LHCN-M2 (cell line): ENCODE results near the gene PPP2R5C. TPM values are rescaled to one million over a fixed set of nuclear protein-coding genes. Genes with fewer than 3 reads are reported as not detected.
A peak's percentile ranks its signal among the peaks of the same experiment; 100 is the strongest.
"Not testable (repeated sequence)": the region's sequence is repeated elsewhere in the genome, so short reads cannot be mapped to it uniquely, and the experiment has no call there.

ENCODE experiments used
- DNase-seq: peaks from one replicate; pipeline ENCODE4 v3.0.0-alpha.2; 2012; ENCODE audit warnings: low read depth
- total RNA-seq: library from RNA; depleted of rRNA; stranded (reverse); fragments of >200 nt; gene quantifications from 2 replicates; pipeline ENCODE4 v1.2.3, GENCODE V29; 2014

PPP2R5C gene
- total RNA-seq, 1 experiment from 2014 or later, result 86.3 TPM

- no peak for DNase-seq
Observed at GRCh38 chr14:101780887-101781239, 19.4 kb downstream of the PPP2R5C start.

- peak; percentile 12 for DNase-seq
Observed at GRCh38 chr14:101781240-101782061, 19.9 kb downstream of the PPP2R5C start.

DNA sequence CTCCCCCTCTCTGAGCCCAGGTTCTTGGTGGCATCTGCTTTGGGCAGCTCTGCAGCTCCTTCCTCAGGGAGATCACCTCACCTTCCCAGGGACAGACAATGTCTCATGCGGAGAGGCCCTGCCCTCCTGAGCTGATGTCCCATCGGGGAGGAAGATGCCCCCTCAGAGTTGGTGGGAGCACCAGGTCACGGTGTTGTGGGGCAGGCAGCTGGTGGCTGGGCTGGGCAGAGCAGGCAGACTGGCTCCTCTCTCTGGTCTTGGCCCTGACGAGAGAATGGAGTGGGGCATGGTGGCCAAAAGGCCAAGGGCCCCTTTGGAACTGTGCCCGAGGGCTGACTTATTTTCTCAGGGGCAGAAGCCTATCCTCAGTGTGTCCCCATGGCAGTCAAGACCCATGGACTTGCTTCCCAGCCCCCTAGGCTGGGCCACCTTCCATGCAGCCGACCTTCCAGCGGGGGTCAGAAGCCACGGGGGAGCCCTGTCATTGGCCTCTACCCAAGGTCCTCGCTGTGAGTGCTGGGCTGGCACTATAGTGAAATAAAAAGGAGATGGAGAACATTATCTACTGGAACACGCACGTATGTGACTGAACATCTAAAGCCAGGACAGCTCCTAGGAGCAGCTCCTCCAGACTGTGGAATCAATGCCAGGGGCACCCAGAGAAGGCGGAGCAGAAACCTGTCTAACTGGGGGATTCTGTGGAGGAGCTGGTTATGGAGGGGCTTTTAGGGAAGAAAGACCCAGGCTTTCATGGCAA, 21.9 kb downstream of the PPP2R5C start:
- no peak for DNase-seq

- no peak for DNase-seq
Observed at GRCh38 chr14:101784631-101785030, 23.1 kb downstream of the PPP2R5C start.

GRCh38 chr14:101788016-101788635, 26.6 kb downstream of the PPP2R5C start:
- no peak for DNase-seq

DNA sequence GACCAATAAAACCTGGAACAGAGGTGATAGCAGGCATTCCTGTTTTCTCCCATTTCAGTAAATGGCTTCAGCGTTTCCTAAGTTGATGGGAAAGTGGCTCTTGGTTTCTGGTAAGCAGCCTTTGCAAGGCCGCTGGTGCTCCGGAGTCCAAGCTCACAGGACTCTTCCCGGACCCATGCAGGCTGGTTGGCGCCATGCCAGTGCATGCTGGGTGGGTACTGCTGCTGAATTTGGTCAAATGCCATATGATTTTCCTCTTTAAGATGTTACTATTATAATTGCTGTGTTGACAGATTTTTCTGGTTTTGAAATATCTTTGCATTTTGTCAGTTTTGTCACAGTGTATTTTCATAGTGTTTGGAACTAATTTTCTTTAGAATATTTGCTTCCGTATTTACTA, 27.7 kb downstream of the PPP2R5C start:
- DNase-seq, result no peak

DNA sequence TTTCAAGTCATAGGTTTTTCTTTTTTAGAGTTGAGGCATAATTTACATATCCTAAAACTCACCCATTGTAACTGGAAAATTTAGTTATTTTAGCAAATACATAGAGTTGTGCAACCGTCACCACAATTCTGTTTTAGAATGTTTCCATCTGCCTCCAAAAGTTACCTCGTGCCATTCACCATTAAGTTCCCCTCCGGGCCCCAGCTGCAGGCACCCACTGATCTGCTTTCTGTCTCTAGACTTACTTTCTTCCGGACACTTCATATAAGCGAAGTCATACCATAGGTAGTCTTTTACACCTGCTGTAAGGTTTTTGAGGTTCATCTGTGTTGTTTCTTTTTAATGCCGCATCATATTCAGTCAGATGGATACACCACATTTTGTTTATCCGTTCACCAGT, 28.7 kb downstream of the PPP2R5C start:
- no peak for DNase-seq

DNA sequence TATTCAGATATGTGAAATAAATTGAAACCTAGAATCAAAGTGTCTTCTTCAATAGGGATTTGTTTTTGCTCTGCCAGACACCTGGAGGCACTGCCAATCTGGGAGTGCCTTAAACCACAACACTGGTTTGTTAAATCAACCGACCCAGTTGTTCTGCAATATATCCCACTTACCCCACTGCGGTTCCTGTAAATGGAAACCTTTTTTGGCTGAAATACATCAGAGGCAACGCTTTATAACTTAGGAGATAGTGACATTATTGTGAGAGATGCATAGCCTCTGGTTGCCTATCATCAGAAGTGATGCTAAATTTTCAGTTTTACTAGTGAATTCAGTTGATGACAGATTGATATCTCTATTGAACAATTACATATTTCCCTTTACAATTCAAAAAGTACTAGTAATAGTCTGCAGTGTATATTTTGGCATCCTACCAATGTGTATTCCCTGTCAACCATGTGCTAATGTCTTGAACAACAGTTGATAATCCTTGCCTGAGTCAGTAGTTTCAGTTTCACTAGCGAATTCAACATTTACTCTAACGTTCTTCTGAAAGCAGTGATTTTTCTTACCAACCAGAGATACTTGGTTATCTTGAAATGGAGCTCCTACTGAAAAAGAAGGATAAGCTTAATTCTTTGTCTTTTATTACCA, 30.5 kb downstream of the PPP2R5C start:
- DNase-seq, result peak; percentile 77

- no peak for DNase-seq
Observed at GRCh38 chr14:101796016-101796415, 34.5 kb downstream of the PPP2R5C start.

DNA sequence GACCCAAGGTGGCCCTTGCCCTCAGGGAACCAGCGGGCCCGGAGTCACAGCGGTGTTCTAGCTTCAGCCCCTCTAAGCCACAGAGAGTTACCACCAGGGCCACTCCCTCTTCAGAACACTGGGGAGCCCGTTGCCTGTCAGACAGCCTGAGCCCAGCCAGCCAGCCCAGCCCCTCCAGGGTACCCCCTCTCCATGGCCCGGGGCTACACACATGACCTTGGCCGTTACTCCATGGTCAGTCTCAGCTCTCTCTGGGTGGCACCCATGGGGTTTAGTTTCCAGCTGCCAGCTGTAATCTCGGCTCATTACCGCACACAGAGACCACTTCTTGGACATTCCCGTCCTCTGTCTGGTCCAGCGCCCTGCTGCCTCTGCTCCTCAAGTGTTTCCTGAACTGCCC, 35.0 kb downstream of the PPP2R5C start:
- no peak for DNase-seq

- DNase-seq, result no peak
Observed at GRCh38 chr14:101797856-101798255, 36.3 kb downstream of the PPP2R5C start.

DNA sequence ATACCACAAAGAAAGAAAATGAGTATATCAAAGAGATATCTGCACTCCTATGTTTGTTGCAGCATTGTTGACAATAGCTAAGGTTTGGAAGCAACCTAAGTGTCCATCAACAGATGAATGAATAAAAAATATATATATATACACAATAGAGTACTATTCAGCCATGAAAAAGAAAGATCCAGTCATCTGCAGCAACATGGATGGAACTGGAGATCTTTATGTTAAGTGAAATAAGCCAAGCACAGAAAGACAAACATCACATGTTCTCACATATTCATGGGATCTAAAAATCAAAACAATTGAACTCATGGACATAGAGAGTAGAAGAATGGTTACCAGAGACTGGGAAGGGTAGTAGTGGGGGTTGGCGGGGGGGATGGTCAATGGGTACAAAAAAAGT, 42.9 kb downstream of the PPP2R5C start:
- not testable (repeated sequence) for DNase-seq

- DNase-seq, result not testable (repeated sequence)
Observed at GRCh38 chr14:101806252-101806651, 44.7 kb downstream of the PPP2R5C start.

DNA sequence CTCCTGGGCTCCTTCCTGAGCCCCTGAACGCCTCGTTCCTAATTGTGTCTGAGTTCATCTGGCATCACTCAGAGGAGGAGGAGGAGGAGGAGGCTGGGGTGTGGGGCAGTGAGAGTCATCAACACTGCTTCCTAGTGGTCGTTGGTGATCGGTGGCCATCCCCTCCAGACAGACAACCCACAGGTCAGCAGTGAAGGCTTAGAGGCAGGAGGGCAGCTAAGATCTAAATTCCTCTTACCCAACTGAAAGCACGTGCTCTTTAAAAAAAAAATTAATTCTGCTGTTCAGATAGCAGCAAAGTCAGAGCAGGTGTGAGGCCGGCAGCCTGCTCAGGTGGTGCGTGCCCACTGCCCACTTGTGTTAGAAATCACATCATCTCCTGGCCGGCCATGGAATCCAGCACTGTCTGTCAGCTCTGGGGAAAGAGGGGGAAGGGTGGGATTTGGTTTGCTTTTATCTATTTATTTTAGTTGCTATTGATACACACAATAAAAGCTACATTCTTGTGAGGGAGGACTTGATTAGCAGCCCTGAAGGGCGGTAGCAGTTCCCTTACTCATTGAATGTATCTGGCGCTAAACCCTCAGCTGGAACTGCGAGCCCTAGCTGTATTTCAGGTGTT, 46.6 kb downstream of the PPP2R5C start:
- DNase-seq, result no peak

- no peak for DNase-seq
Observed at GRCh38 chr14:101808894-101809670, 47.6 kb downstream of the PPP2R5C start.

DNA sequence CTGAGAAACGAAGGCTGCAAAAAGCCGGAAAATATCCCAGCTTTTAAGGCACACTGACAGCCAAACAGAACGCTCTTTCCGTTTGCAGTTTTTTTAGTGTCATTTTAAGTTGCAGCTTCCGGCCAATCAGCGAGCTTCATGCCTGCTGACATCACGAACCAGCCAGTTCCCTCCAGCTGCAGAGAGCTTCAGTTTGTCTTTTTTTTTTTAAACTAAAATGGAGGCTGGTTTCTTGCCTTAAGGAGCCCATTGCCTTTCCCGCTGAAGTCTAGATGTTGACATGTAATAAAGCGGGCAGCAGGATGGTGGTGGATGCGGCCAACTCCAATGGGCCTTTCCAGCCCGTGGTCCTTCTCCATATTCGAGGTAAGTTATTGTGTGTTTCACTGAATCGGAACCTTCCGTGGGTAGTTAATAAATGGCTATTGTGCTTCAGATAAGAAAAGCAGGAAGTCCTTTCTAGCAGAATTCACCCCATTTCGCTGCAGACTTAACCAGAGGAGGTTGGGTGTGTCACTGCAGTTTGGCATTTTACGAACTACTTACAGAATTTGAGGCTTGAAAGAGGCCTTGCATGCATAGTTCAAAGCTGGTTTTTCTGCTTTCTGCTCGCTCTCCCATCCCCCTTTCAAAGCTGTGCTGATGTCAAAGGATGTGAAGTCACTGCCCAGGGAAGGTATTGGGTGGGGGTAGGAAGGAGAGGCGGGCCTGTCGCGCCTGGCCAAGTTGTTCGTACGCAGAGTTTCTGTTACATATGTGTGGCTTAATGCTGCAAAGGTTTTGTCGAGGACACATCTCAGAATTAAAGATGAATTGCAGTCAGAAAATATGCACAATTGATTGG, 48.4 kb downstream of the PPP2R5C start:
- peak; percentile 95 for DNase-seq

DNA sequence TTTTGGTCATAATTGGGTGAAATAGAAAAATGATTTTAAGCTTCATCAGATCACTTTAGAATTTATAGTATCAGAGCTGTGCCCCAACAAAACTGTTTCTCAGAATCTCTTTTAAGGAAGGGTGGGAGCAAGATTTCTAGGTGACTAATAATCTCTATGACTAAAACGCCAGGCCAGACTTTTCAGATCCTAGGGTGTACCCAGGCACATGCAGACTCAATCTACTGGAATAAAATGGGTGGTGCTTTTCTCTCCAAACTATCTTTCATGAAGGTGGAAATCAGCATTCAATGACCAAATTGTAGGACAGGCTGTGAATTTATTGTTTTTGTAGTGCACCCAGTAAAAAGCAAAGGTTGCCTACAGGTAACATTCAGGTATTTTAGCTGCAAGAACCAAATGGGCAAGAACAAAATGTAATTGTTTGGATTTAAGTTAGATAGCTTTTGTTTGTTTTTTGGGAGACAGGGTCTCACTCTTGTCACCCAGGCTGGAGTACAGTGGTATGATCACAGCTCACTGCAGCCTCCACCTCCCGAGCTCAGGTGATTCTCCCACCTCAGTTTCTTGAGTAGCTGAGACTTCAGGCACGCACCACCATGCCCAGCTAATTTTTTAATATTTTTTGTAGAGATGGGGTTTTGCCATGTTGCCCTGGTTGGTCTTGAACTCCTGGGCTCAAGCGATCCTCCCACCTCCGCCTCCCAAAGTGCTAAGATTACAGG, 49.5 kb downstream of the PPP2R5C start:
- DNase-seq, result peak; percentile 40

- no peak for DNase-seq
Observed at GRCh38 chr14:101812071-101812470, 50.6 kb downstream of the PPP2R5C start.

DNA sequence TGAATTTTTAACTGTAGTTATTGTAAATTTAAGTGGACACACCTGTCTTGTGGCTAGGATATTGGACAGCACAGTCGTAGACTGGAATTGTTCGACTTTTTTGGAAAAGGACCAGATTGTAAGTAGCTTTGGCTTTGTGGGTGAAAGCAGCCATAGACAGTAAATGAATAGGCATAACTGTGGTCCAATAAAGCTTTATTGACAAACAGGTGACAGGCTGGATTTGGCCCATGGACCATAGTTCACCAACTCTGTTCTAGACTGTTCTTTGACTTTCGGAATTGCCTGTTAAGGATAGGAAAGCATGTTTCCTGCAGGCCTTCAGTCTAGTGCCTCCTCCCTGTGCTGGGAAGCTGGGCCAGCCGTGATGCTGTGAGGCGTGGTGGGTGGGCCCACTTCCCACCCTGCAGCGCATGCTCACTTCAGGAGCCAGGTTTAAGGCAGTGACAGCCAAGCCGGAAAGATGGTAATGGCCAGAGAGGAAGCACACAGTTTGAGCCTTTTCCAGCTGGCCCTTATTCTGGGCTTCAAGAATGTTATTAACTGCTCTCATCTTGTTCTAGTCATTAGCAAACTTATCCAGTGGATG, 51.8 kb downstream of the PPP2R5C start:
- DNase-seq, result no peak
